HG03439 (cell line): ENCODE data around the gene IQSEC1.

Source experiments
- ATAC-seq: cut with Tn5 transposase; IDR thresholded peaks from one replicate; pipeline ENCODE4 v1.9.1; 2021; ENCODE audit warnings: mild to moderate bottlenecking, moderate library complexity; ENCODE audit not compliant: unreplicated experiment

Gene IQSEC1

GRCh38 chr3:13073326-13074005, at the start of gene IQSEC1:
TSS of gene IQSEC1 (minus strand) at chr3:13073429. CDS start at chr3:13073014, 415 bp downstream.
- peak; percentile 41 for ATAC-seq

DNA sequence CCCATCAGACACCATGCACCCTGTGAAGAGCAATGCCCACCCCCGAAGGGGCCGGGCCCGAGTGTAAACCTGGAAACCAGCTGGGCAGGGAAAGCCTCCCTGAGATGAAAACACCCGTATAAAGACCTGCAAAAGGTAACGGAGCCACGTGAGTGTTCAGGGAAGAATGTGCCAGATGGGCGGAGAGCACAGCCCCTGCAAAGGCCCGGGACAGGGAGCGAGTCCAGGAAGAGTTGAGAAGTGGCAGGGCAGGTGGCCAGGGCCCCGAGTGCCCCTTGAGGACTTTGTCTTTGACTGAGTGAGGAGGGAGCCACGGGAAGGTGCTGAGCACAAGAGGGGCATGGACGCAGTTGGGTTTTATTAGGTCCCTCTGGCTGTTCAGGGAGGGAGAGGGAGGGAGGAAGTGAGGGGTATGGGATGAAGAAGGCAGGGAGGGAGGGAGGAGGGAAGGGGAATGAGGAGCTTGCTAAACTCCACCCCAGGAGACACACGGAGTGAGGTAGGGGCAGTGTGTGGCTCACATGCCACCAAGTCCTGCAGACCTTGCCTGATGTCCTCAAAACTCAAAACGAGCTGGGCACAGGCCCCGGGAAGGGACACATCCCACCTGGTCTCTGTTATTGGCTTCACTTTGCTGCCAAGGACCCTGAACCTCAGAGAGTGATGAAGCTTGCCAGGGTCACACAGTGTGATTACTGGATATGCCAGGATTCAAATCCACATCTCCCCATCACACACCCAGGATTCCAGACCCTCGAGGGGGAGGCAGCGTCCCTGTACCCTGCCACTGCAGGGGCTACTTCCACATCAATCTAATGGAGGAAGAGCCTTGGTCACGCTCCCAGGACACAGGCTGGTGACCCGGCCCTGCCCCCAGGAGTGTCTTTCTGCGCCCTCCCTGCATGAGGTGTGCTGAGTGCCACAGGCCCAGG, 49.1 kb upstream of the IQSEC1 start:
- no peak for ATAC-seq

DNA sequence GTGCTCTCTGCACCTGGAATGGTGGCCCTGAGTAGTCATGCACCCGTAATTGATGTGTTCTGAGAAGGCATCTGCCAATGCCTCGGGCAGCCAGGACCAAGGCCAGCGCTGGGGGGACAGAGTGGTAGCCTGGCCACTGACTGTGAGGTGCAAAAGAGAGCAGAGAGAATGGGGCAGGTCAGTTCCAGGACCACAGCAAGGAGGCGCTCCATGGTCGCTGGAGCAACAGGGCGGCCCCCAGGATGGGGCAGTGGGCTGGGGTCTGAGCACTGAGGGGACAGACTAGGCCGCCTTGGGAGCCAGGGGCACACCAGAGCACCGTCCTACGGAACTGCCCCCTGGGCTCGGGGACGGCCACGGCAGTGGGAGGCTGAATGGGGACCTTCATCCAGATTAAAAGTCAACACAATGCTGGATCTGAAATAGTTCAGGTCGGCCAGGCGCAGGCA, 48.3 kb upstream of the IQSEC1 start:
- ATAC-seq, result no peak

GRCh38 chr3:13120928-13121552, 47.8 kb upstream of the IQSEC1 start:
- no peak for ATAC-seq

GRCh38 chr3:13120289-13120927, 47.2 kb upstream of the IQSEC1 start:
- ATAC-seq, result no peak

DNA sequence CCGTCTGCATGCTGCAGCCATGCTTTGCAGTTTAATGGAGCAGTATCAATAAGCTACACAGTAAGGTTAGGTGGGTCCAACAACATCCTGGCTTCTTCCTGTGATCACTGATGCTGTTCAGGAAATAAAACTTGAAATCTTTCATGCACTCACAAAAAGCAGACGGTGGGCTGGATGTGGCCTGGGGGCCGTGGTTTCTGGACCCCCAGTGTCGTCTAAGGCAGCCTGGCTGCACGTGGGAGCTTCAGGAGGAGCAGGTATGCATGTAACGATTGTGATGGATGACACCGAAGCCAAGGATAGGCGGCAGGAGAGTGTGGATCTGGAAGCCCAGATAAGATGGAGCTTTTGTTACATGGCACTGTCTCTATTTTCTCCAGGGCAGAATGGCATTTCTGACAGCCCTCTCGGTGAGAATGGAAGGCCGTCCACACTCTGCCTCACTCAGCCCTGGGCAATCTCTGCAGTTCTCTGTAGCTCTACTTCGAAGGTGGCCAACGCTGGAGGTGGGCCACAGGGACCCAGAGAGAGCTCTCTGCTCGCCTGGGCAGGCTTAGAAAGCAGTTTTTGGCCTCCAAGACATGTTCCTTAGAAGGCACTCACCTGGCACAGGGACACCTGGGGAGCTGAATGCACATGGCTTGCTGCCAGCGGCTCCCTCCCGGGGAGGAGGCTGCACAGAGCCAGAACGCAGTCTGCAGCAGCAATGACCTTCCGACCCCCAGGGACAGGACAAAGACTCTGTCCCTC, 46.4 kb upstream of the IQSEC1 start:
- no peak for ATAC-seq

- ATAC-seq, result no peak
Measured at GRCh38 chr3:13116426-13116825, 43.2 kb upstream of the IQSEC1 start.

GRCh38 chr3:13115991-13116390, 42.8 kb upstream of the IQSEC1 start:
- no peak for ATAC-seq

GRCh38 chr3:13115576-13115910, 42.3 kb upstream of the IQSEC1 start:
- ATAC-seq, result no peak

DNA sequence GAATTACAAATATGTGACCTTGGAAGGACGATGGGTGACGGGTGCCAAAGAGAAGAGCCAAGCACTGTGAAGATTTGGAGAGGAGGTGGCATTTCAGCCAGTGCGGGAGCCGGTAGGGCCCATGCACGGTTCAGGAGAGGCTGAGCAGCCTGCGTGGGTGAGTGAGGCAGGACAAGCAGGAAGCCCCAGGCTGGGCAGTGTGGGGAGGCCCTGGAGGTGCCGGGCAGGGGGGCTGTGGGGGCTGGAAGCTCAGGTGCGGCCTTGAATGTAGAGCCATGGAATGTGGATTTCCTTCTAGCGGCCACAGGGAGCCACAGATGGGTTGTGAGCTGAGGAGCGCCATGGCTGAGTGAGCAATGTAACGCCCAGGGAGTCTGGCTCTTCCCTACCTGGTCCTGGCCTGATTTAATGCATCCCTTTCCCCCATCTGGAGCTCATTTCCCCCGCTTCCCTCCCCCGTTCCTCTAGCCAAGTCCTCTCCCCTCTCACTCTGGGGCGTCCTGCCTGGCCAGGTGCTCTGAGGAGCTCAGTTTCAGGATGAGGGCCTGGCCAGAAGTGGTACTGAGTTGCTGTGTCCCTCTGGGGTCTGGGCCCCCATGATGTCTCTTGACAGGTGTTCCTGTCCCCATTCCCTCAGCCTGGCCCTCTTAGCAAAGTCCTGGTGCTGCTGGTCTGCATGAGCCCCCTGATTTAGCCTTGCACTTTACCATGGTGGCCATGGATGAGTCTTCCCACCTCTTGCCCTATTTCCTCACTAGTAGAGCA, 41.8 kb upstream of the IQSEC1 start:
- ATAC-seq, result no peak

GRCh38 chr3:13113346-13114330, 40.4 kb upstream of the IQSEC1 start:
- no peak for ATAC-seq

DNA sequence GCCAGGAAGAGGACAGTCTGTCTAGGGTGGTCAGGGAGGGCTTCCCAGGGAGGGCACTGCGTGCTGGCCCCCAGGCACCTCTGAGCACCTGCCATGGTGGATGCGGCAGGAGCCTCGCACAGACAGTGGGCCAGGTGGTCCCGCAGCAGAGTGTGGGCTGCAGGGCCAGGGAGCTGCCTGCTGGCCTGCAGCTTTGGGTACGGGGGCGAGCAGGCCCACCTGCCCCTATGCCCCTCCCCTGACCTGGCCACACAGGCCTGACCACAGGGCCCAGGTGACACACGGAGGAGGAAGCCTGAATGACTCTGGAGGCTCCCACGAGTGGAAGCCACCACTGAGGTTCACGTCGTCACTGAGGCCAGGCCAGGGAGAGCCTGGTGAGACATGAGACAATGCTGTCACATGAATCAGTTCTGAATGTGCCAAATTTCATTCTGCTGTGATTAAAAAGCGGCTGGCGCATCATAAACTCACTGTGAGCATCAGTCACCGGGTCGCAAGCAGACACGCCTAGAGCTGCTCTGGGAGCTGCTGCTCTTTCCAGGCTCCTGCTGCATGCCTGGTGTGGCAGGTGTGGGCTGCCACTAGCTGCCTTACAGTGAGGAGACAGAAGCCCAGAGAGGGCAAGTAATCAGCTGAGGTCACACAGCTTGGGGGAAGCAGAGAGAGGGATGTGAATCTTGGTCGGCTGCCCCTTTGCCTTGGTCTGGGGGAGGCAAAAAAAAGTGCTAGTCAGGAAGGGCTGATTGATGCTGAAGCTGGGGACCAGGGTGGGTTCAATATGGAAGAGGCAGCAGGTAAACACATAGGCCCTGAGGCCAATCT, 39.5 kb upstream of the IQSEC1 start:
- no peak for ATAC-seq

DNA sequence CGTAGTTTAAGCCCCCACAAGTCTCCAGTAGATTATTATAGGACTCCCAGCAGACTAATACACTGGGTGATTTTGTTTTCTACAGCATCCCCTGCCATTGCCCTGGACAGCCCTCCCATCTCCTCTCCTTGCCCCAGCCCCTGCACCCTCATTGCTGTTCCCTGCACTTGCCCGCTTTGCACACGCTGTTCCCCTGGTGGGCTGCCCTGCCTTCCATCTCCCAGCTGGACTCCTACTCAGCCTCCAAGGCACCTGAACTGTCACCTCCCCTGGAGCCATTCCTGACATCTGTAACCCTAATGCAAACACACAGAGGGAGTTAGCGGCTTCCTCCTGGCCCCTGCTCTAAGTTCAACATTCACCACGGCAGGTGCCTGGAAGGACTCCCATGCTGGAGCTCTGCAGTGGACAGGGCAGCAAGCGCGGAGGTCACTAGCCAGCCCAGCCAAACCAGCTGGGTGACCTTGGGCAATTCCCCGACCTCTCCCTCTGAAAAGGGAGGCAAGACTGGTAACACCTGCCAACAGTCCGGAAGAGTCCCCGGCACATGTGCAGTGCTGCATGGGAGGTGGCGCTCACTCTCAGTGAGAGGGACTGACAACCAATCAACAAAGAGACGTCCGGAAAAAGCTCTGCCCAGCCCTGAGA, 38.8 kb upstream of the IQSEC1 start:
- no peak for ATAC-seq

DNA sequence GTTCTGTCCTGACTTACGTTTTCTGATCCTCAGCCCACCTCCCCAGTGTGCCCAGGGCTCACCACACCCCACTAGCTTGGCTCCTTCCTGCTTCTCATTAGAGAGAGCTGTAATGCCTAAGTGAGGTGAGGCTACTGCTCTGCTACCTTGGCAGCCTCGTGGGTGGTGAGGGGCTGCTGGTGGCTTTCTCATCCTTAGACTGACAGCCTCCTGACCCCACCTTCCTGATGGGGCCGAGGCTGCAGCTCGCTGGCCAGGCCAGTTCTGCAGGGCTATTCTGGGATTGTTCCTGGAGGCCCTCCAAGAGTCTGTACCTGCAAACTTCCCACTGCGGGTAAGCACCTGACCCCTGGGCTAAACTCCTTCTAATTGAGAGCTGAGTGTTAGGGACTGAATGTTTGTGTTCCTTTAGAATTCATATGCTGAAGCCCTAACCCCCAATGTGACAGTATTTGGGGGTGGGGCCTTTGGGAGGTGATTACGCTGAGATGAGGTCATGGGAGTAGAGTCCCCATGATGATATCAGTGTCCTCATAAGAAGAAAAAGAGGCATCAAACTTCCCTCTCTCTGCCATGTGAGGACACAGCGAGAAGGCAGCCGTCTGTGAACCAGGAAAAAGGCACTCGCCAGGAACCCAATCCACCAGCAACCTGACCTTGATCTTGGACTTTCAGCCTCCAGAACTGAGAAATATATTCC, 38.1 kb upstream of the IQSEC1 start:
- ATAC-seq, result no peak

DNA sequence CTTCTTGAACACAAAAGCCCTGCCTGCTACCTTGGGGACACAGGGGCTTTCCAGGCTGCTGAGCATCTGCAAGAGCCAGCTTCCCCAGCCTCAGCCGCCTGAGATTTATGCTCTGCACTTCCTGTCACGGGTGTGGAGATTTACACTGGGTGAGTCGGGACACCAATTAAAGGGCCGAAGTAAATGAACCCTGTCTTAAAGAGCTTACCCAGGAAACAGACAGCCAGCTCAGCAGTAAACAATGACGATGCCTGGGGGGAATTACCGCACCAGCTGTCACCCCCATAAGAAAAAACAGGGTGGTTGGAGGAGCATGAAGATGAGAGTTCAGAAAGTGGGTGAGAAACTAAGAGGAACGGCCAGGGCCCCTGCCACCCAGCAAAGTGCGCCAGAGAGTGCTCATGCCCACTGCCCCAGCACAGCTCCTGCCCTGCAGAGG, 37.5 kb upstream of the IQSEC1 start:
- peak; percentile 44 for ATAC-seq

DNA sequence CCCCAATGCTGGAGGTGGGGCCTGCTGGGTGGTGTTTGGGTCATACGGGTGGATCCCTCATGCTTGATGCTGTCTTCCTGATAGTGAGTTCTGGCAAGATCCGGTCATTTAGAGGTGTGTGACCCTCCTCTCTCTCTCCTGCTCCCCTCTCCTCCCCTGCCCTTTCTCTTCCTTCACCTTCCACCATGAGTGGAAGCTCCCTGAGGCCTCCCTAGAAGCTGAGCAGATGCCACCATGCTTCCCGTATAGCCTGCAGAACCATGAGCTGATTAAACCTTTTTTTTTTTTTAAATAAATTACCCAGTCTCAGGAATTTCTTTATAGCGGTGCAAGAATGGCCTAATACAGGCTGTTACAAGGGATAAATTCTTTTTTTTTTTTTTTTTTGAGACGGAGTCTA, 36.3 kb upstream of the IQSEC1 start:
- no peak for ATAC-seq

GRCh38 chr3:13108861-13109260, 35.6 kb upstream of the IQSEC1 start:
- ATAC-seq, result no peak
